Memory B cell (primary cell): ENCODE measurements around the gene MINDY1.

Experiments used
- ATAC-seq: fragments of 150-1000 bp; cut with Tn5 transposase; 2 replicates; pipeline ENCODE4 v1.10.0; 2021; ENCODE audit warnings: low read depth, mild to moderate bottlenecking, moderate library complexity
- DNase-seq, 2 donors: peaks; one replicate each; pipeline ENCODE4 v3.0.0; 2022; ENCODE audit warnings: low spot score in 2 of 2
- H3K27ac Mint-ChIP-seq: one replicate; pipeline ENCODE4 v1.8.0; 2022; ENCODE audit warnings: mild to moderate bottlenecking, moderate library complexity, mixed read lengths
- H3K27me3 Mint-ChIP-seq: one replicate; pipeline ENCODE4 v1.8.0; 2022; ENCODE audit warnings: mixed read lengths
- H3K36me3 Mint-ChIP-seq: one replicate; pipeline ENCODE4 v1.8.0; 2022; ENCODE audit warnings: mild to moderate bottlenecking, mixed read lengths
- H3K4me1 Mint-ChIP-seq: one replicate; pipeline ENCODE4 v1.8.0; 2022; ENCODE audit warnings: mixed read lengths
- H3K4me3 Mint-ChIP-seq: one replicate; pipeline ENCODE4 v1.8.0; 2022; ENCODE audit warnings: mild to moderate bottlenecking, moderate library complexity, mixed read lengths
- H3K9me3 Mint-ChIP-seq: one replicate; pipeline ENCODE4 v1.8.0; 2022; ENCODE audit warnings: mixed read lengths

MINDY1 gene

DNA sequence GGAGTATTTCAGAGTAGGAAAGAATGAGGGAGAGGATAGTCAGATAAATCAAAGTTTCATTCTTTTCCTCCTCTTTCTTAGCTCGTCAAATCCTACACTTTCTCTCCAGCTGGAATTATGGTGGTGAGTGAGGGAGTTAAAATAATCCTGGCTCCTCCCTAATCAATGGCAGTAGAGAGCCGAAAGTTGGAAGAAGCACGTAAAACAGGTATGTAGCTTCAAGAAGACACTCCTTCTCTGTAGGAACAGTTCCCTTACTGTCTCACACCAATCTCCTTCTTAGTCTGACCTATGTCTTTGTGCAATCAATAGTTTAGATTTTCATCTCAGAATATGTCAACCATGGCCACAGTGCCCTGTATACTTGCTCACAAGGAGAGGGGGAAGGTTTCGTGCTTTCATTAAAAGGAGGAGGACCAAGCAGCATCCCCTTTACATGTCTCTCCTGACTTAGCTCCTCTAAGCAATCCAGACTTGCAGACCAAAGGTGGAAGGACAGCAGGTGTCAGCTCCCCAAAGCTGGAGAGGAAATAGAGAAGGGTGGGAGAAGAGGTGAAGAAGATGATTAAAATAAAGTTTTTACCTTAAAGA is 878 bp downstream of the MINDY1 start:
- H3K27me3 Mint-ChIP-seq, result no peaks in the 10 kb centered on the region
- DNase-seq (no peak), ATAC-seq (no peak)
- peaks cover 6% of the 10 kb centered on the region for H3K36me3 Mint-ChIP-seq
- H3K4me1 Mint-ChIP-seq, result peaks cover 44% of the 10 kb centered on the region
- peak overlapping the region; percentile 98 for H3K27ac Mint-ChIP-seq
- peak overlapping the region; percentile 100 for H3K4me3 Mint-ChIP-seq
- H3K9me3 Mint-ChIP-seq, result no peaks in the 10 kb centered on the region

DNA sequence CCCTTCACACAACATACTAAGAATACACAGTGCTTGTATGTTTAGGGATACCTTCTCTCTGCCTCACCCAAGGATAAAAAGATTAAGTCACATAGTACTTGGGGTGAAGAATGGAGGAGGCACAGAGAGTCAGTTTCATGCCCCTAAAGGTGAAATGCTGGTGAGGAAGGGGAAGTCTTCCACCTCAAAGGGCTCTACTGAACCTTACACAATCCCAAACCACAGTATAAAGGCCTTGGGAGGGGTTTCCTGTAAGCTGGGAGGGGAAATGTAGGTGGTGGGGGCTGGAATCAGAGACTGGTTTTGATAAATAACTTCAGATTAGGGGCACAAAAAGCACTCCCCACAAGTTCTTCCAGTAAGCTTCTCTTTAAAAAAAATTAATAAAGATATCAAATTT is 3.5 kb downstream of the MINDY1 start:
- Mint-ChIP-seq H3K27ac (no peak overlapping the region), H3K36me3 (peaks cover 9% of the 10 kb centered on the region), H3K4me3 (no peak overlapping the region), H3K9me3 (no peaks in the 10 kb centered on the region), H3K4me1 (peaks cover 35% of the 10 kb centered on the region), H3K27me3 (no peaks in the 10 kb centered on the region)
- DNase-seq (no peak), ATAC-seq (no peak)

GRCh38 chr1:151002611-151003010 is 4.1 kb downstream of the MINDY1 start:
- DNase-seq (no peak), ATAC-seq (no peak)
- Mint-ChIP-seq H3K27ac (no peak overlapping the region), H3K4me1 (peaks cover 30% of the 10 kb centered on the region), H3K27me3 (no peaks in the 10 kb centered on the region), H3K36me3 (peaks cover 9% of the 10 kb centered on the region), H3K4me3 (no peak overlapping the region), H3K9me3 (no peaks in the 10 kb centered on the region)

DNA sequence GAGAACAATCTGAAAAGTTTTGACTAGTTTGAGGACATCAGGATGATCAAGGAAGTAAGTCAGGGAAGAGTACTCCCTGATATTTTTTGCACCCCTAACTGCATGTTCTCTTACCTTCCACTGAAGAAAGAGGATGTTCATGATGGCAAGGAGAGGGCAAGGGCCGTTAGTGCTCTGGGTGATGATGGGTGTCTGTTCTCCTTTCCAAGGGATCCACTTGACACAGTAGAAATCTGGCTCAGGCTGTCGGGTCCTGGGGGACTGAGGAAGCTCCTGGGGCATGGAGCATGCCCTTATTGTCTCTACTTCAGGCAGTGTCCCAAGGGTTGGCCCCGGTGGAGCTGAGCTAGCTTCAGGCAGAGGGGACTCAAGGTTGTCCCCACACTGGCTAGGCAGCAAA is 4.7 kb downstream of the MINDY1 start:
- H3K27me3 Mint-ChIP-seq, result no peaks in the 10 kb centered on the region
- H3K27ac Mint-ChIP-seq, result no peak overlapping the region
- DNase-seq (no peak), ATAC-seq (no peak)
- no peak overlapping the region for H3K4me3 Mint-ChIP-seq
- peaks cover 12% of the 10 kb centered on the region for H3K36me3 Mint-ChIP-seq
- peaks cover 25% of the 10 kb centered on the region for H3K4me1 Mint-ChIP-seq
- no peaks in the 10 kb centered on the region for H3K9me3 Mint-ChIP-seq

- H3K27ac Mint-ChIP-seq, result no peak overlapping the region
- ATAC-seq, result no peak
- no peaks in the 10 kb centered on the region for H3K9me3 Mint-ChIP-seq
Observed at GRCh38 chr1:151001602-151002001, 5.1 kb downstream of the MINDY1 start.

GRCh38 chr1:151000408-151000807 is 6.3 kb downstream of the MINDY1 start:
- Mint-ChIP-seq H3K9me3 (no peaks in the 10 kb centered on the region), H3K27ac (no peak overlapping the region), H3K36me3 (peaks cover 12% of the 10 kb centered on the region), H3K4me1 (peaks cover 12% of the 10 kb centered on the region), H3K27me3 (no peaks in the 10 kb centered on the region), H3K4me3 (no peak overlapping the region)
- ATAC-seq (no peak), DNase-seq (no peak)

More at GRCh38 chr1:151001602-151002001, 5.1 kb downstream of the MINDY1 start:
- no peak for DNase-seq
- Mint-ChIP-seq H3K36me3 (peaks cover 12% of the 10 kb centered on the region), H3K4me3 (no peak overlapping the region), H3K4me1 (peaks cover 21% of the 10 kb centered on the region), H3K27me3 (no peaks in the 10 kb centered on the region)

DNA sequence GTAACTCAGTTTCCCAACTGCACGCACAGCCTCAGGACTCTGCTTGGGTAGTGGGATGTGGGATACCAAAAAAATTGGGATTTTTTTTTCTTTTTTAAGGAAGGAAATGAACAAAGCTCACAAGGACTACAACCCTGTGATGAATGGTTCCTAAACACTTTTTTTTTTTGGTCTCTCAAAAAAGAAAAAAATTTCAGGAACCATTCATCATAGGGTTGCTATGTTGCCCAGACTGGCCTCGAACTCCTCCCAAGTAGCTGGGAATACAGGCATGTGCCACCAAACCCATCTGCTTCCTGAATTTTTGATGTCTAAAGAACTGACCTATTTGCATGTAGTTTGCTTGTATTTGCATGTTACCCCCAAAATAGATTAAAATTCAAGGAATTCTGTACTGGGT is 6.8 kb downstream of the MINDY1 start:
- DNase-seq, result no peak
- Mint-ChIP-seq H3K4me1 (peaks cover 10% of the 10 kb centered on the region), H3K36me3 (peaks cover 12% of the 10 kb centered on the region), H3K9me3 (no peaks in the 10 kb centered on the region), H3K27me3 (no peaks in the 10 kb centered on the region), H3K4me3 (no peak overlapping the region), H3K27ac (no peak overlapping the region)
- ATAC-seq, result no peak

DNA sequence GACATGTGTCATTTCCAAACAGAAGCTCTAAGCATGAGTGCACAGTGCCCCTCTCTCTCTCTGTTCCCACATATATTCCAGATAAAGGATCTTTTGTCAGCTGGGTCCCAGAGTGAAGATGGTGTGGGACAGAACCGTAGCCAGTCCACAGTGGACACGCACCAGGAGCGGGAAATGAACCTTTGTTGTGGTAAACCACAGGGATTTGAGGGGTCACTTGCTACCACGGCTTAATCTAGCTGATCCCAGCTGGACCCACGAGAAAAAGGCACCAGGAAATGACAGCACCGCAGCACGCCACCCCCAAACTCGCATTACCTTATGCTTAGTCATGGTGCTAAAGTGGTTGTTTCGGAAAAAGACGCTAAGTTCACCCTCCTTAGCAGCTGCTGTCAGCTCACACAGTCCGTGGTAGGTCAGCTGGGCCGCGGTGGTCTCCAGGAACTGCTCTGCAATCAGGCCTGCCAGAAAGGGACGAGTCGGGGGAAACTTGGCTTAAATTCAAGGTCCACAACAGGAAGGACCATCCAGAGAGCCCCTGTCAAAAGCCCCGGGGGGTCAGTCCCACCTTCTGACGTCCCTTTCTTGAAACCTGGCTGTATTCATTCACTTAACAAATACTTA is 7.5 kb downstream of the MINDY1 start:
- H3K27ac Mint-ChIP-seq, result no peak overlapping the region
- ATAC-seq, result no peak

DNA sequence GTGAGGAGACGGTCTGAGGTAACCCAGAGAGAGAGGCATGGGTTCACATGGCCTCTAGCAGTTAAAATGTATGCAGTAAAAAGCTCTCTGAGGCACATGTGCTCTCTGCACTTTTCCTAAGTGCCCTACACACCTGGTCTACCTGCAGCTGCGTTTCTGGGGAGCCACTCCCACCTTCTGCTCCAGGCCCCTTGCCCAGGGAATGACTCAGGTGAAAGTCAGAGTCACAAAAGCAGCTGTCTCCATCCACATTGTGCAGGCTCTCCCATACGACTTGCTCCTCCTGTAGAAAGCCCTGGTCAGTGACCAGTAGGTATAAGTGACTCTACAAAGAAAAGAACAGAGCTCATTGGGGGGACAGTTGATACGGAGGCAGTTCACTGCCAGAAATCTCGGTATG is 8.8 kb downstream of the MINDY1 start:
- Mint-ChIP-seq H3K4me3 (no peak overlapping the region), H3K27me3 (no peaks in the 10 kb centered on the region)

More for the DNA sequence above, 7.5 kb downstream of the MINDY1 start:
- Mint-ChIP-seq H3K4me1 (peaks cover 10% of the 10 kb centered on the region), H3K9me3 (no peaks in the 10 kb centered on the region), H3K27me3 (no peaks in the 10 kb centered on the region), H3K36me3 (peaks cover 12% of the 10 kb centered on the region), H3K4me3 (no peak overlapping the region)
- DNase-seq, result no peak

DNA sequence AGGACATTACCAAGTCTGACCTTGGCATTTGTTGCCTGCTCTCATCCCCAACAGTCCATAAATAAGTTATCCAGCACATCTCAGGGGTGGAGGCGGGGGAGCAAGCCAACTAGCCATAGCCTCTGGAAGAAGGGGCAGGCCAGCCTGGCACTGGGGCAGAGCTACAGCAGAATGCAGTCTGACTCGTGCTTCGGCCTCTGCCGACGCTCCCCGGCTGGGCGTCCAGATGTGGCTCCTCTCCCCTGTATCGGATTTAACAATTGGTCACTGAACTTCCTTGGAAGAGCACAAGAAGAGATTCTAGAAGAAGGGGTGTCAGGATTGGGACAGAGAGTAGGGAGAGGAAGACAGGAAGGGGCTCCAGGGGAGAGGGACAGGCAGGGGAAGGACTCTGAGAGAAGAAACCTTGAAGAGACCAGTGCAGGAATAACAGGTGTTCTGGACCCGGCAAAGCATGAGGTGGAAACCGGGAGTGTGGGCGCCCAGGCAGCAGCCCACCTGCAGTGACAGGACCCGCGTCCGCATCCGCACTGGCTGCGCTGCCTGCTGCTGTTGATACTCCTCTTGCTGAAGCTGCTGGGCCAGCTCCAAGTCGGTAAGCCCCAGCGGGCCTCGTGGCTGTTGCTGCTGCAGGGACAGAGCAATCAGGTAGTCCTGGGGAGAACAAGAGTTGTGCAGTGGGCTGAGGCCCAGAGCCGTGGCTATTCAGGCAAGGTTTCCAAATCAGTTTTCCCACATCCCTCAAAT is 9.4 kb downstream of the MINDY1 start:
- DNase-seq (no peak), ATAC-seq (no peak)
- Mint-ChIP-seq H3K9me3 (no peaks in the 10 kb centered on the region), H3K27ac (no peak overlapping the region), H3K4me3 (no peak overlapping the region), H3K36me3 (peaks cover 12% of the 10 kb centered on the region), H3K4me1 (peaks cover 2% of the 10 kb centered on the region), H3K27me3 (no peaks in the 10 kb centered on the region)

More for the DNA sequence above, 8.8 kb downstream of the MINDY1 start:
- Mint-ChIP-seq H3K27ac (no peak overlapping the region), H3K9me3 (no peaks in the 10 kb centered on the region), H3K4me1 (peaks cover 8% of the 10 kb centered on the region), H3K36me3 (peaks cover 12% of the 10 kb centered on the region)
- no peak for DNase-seq
- ATAC-seq, result no peak

DNA sequence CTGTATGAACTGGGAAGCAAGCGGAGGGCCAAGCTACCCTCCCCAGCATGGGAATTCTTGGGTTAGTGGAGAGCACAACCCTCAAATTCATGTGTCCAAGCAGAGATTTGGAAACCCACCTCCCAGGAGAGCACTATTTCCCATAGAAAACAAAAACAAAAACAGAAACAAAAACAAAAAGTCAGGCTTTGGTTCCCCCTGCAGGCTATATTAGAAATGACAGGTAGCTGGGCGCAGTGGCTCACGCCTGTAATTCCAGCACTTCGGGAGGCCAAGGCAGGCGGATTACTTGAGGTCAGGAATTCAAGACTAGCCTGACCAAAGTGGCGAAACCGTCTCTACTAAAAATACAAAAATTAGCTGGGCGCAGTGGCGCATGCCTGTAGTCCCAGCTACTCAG is 10.8 kb downstream of the MINDY1 start:
- H3K27ac Mint-ChIP-seq, result no peak overlapping the region
- H3K4me1 Mint-ChIP-seq, result no peaks in the 10 kb centered on the region
- ATAC-seq (peak; percentile 34), DNase-seq (peak in 1 of 2 donors; percentile 37)
- no peaks in the 10 kb centered on the region for H3K9me3 Mint-ChIP-seq
- H3K27me3 Mint-ChIP-seq, result no peaks in the 10 kb centered on the region
- H3K4me3 Mint-ChIP-seq, result peak overlapping the region; percentile 41
- H3K36me3 Mint-ChIP-seq, result peaks cover 6% of the 10 kb centered on the region

DNA sequence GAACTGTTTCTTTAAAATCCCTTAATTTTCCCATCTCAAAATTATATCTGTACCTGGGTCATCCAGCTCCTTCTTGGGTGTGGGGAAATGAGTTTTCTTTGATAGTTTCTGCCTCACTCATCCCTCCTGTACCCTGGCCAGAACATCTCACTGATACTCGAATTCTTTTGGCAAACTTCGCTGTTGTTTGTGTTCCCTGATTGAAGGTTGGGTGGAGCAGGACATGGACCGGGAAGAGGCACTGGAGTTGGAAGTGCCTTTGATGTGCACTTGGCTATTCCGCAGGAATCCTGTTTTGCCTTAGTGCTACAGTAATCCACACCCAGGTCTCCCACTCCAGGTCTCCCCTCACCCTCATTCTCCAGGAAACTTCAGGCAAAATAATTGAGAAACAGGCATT is 11.2 kb downstream of the MINDY1 start:
- H3K4me3 Mint-ChIP-seq, result no peak overlapping the region
- H3K36me3 Mint-ChIP-seq, result peaks cover 4% of the 10 kb centered on the region
- H3K27me3 Mint-ChIP-seq, result no peaks in the 10 kb centered on the region
- no peak for DNase-seq
- ATAC-seq, result no peak
- H3K4me1 Mint-ChIP-seq, result no peaks in the 10 kb centered on the region
- no peak overlapping the region for H3K27ac Mint-ChIP-seq
- no peaks in the 10 kb centered on the region for H3K9me3 Mint-ChIP-seq

DNA sequence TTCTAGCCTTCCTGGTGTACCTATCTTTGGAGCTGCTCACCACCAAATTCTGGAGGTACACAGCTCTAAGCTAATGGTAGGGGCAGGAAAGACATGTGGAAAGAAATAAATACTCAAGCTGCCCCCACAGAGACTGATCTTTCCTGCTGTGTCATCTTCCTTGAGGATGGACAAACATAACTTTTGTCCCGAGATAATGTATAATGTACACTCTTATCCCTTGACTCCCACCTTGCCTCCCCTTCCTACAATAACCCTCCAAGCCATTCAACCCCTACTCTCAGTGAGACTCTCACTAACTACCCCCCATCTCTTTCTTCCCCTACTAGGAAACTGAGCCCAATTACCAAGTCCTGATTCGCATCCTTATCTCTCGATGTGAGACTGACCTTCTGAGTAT is 12.5 kb downstream of the MINDY1 start:
- H3K4me3 Mint-ChIP-seq, result no peak overlapping the region
- DNase-seq (no peak), ATAC-seq (no peak)
- H3K9me3 Mint-ChIP-seq, result no peaks in the 10 kb centered on the region
- no peaks in the 10 kb centered on the region for H3K4me1 Mint-ChIP-seq
- H3K27me3 Mint-ChIP-seq, result no peaks in the 10 kb centered on the region
- H3K36me3 Mint-ChIP-seq, result peaks cover 4% of the 10 kb centered on the region
- no peak overlapping the region for H3K27ac Mint-ChIP-seq

GRCh38 chr1:150992626-150993025 is 14.1 kb downstream of the MINDY1 start:
- no peak overlapping the region for H3K4me3 Mint-ChIP-seq
- H3K27me3 Mint-ChIP-seq, result no peaks in the 10 kb centered on the region
- ATAC-seq (no peak), DNase-seq (no peak)
- no peak overlapping the region for H3K27ac Mint-ChIP-seq
- peaks cover 4% of the 10 kb centered on the region for H3K36me3 Mint-ChIP-seq
- no peaks in the 10 kb centered on the region for H3K9me3 Mint-ChIP-seq
- H3K4me1 Mint-ChIP-seq, result no peaks in the 10 kb centered on the region
